ENCODE results near the gene PDE4C. TPM values are rescaled to one million over a fixed set of nuclear protein-coding genes. Genes with fewer than 3 reads are reported as not detected.
A peak's percentile ranks its signal among the peaks of the same experiment; 100 is the strongest.

The PDE4C gene
- total RNA-seq, 1 donor from 2014 or later = 0.28 TPM

- Mint-ChIP-seq H3K36me3 (peaks cover 6% of the 10 kb centered on the region), H3K4me3 (peak overlapping the region; percentile 91), H3K27me3 (ENCODE audit: insufficient read depth, low read depth) (peaks cover 11% of the 10 kb centered on the region), H3K27ac (no peak overlapping the region), H3K9me3 (no peaks in the 10 kb centered on the region), H3K4me1 (peaks cover 19% of the 10 kb centered on the region)
- Histone ChIP-seq H3K27me3 (no peaks in the 10 kb centered on the region), H3F3A (ENCODE audit: low read depth) (peaks cover 22% of the 10 kb centered on the region), H3K4me2 (peak overlapping the region; percentile 93), H3K9me3 (ENCODE audit: low read depth) (no peaks in the 10 kb centered on the region), H3K27ac (no peak overlapping the region), H3K9ac (no peak overlapping the region), H3K4me3 (peak overlapping the region; percentile 77), H3K4me1 (peaks cover 10% of the 10 kb centered on the region), H3K79me2 (ENCODE audit: low read depth) (peaks cover 8% of the 10 kb centered on the region), H3K36me3 (no peaks in the 10 kb centered on the region), H4K20me1 (ENCODE audit: low read depth) (peaks cover 18% of the 10 kb centered on the region), H2AFZ (replicated peaks) (no peak overlapping the region)
- no peak for DNase-seq (ENCODE audit: low spot score)
- TF ChIP-seq CTCF (IDR thresholded peaks at IDR 0.05) (no peak), EZH2 (IDR thresholded peaks at IDR 0.05) (no peak), EZH2phosphoT487 (IDR thresholded peaks at IDR 0.05) (no peak)
Measured at GRCh38 chr19:18194181-18194530, 32.1 kb downstream of the PDE4C start.

GRCh38 chr19:18193388-18194180 lies 32.7 kb downstream of the PDE4C start:
- peaks cover 22% of the 10 kb centered on the region for H3F3A ChIP-seq (ENCODE audit: low read depth)
- peak overlapping the region; percentile 77 for H3K4me3 ChIP-seq
- H3K9me3 Mint-ChIP-seq = no peaks in the 10 kb centered on the region
- H3K4me3 Mint-ChIP-seq = peak overlapping the region; percentile 91
- H3K4me2 ChIP-seq = peak overlapping the region; percentile 93
- peaks cover 10% of the 10 kb centered on the region for H3K4me1 ChIP-seq
- peaks cover 11% of the 10 kb centered on the region for H3K27me3 Mint-ChIP-seq (ENCODE audit: insufficient read depth, low read depth)
- H2AFZ ChIP-seq (replicated peaks) = peak overlapping the region; percentile 43
- peak overlapping the region; percentile 51 for H3K27ac ChIP-seq
- H3K79me2 ChIP-seq (ENCODE audit: low read depth) = peaks cover 8% of the 10 kb centered on the region
- TF ChIP-seq EZH2 (IDR thresholded peaks at IDR 0.05) (no peak), CTCF (IDR thresholded peaks at IDR 0.05) (no peak), EZH2phosphoT487 (IDR thresholded peaks at IDR 0.05) (no peak)
- H3K27me3 ChIP-seq = no peaks in the 10 kb centered on the region
- H4K20me1 ChIP-seq (ENCODE audit: low read depth) = peaks cover 18% of the 10 kb centered on the region
- H3K36me3 Mint-ChIP-seq = peaks cover 6% of the 10 kb centered on the region
- peak; percentile 45 for DNase-seq (ENCODE audit: low spot score)
- H3K36me3 ChIP-seq = no peaks in the 10 kb centered on the region
- H3K9me3 ChIP-seq (ENCODE audit: low read depth) = no peaks in the 10 kb centered on the region
- H3K9ac ChIP-seq = peak overlapping the region; percentile 46
- peaks cover 19% of the 10 kb centered on the region for H3K4me1 Mint-ChIP-seq
- H3K27ac Mint-ChIP-seq = no peak overlapping the region

- H3F3A ChIP-seq (ENCODE audit: low read depth) = peaks cover 22% of the 10 kb centered on the region
- peak within 1 kb of the TSS; percentile 77 for H3K4me3 ChIP-seq
- Mint-ChIP-seq H3K27me3 (ENCODE audit: insufficient read depth, low read depth) (peaks cover 7% of the 10 kb centered on the region), H3K27ac (peak within 1 kb of the TSS; percentile 64), H3K4me1 (peaks cover 19% of the 10 kb centered on the region), H3K9me3 (no peaks in the 10 kb centered on the region), H3K36me3 (no peaks in the 10 kb centered on the region), H3K4me3 (peak within 1 kb of the TSS; percentile 91)
- peak within 1 kb of the TSS; percentile 76 for H3K27ac ChIP-seq
- no peaks in the 10 kb centered on the region for H3K9me3 ChIP-seq (ENCODE audit: low read depth)
- H3K4me2 ChIP-seq = peak within 1 kb of the TSS; percentile 93
- H2AFZ ChIP-seq (replicated peaks) = peak within 1 kb of the TSS; percentile 43
- peak; percentile 100 for DNase-seq (ENCODE audit: low spot score)
- H4K20me1 ChIP-seq (ENCODE audit: low read depth) = peaks cover 18% of the 10 kb centered on the region
- no peaks in the 10 kb centered on the region for H3K27me3 ChIP-seq
- peak within 1 kb of the TSS; percentile 46 for H3K9ac ChIP-seq
- TF ChIP-seq EZH2phosphoT487 (IDR thresholded peaks at IDR 0.05) (no peak), EZH2 (IDR thresholded peaks at IDR 0.05) (no peak), CTCF (IDR thresholded peaks at IDR 0.05) (no peak)
- H3K4me1 ChIP-seq = peaks cover 10% of the 10 kb centered on the region
- peaks cover 8% of the 10 kb centered on the region for H3K79me2 ChIP-seq (ENCODE audit: low read depth)
- H3K36me3 ChIP-seq = no peaks in the 10 kb centered on the region
Measured at GRCh38 chr19:18192673-18193387, 33.4 kb downstream of the PDE4C start, which contains the start of gene MPV17L2. Gene MPV17L2 (plus strand): TSS chr19:18193218. CDS start chr19:18193282, 64 bp downstream.
